Neuron (in vitro differentiated cells): ENCODE data around the gene NXNL1.
"Not testable (repeated sequence)": the region's sequence is repeated elsewhere in the genome, so short reads cannot be mapped to it uniquely, and the experiment has no call there.

Source experiments
- H2AFZ ChIP-seq: one replicate; pipeline ENCODE4 v1.6.1; 2013; ENCODE audit warnings: low read depth, mild to moderate bottlenecking, inconsistent platforms, low read length, moderate library complexity
- H3K27me3 ChIP-seq: one replicate; pipeline ENCODE4 v1.6.1; 2013; ENCODE audit warnings: low read length; ENCODE audit not compliant: insufficient read depth
- H3K36me3 ChIP-seq: one replicate; pipeline ENCODE4 v1.6.1; 2013; ENCODE audit warnings: low read length; ENCODE audit not compliant: insufficient read depth
- H3K4me1 ChIP-seq: one replicate; pipeline ENCODE4 v1.6.1; 2013; ENCODE audit warnings: low read length; ENCODE audit not compliant: insufficient read depth
- H3K4me3 ChIP-seq: 2 replicates; pipeline ENCODE4 v1.5.1; 2013; ENCODE audit warnings: mild to moderate bottlenecking, low read length, moderate library complexity
- H3K9me3 ChIP-seq: one replicate; pipeline ENCODE4 v1.6.1; 2013; ENCODE audit warnings: low read length

NXNL1 gene, protein sequence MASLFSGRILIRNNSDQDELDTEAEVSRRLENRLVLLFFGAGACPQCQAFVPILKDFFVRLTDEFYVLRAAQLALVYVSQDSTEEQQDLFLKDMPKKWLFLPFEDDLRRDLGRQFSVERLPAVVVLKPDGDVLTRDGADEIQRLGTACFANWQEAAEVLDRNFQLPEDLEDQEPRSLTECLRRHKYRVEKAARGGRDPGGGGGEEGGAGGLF

DNA sequence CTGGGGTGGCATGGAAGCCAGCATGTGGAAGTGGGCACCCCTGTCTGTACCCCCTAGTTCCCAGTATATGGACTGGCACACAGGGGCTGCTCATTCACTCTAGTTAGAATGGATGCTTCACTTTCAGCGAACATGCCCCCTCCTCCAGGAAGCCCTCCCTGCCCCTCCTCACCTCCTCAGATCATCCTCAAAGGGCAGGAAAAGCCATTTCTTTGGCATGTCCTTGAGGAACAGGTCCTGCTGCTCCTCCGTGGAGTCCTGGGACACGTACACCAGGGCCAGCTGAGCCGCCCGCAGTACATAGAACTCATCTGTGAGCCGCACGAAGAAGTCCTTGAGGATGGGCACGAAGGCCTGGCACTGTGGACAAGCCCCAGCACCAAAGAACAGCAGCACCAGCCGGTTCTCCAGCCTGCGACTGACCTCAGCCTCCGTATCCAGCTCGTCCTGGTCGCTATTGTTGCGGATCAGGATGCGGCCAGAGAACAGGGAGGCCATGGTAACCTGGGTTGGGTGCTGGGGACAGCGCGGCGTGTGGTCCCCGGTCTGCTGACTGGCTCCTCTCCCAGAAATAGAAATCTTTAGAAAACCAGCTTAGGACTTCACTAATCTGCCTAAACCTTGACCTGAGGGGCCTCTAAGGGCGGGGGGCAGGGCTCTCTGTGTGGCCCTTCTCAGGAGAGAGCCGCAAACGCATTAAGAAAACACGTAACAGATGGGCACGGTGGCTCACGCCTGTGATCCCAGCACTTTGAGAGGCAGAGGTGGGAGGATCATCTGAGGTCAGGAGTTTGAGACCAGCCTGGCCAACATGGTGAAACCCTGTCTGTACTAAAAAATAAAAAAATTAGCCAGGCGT, at the start of gene NXNL1:
Gene NXNL1, minus strand, starts transcription at position 555 of the 859 bp plus-strand sequence. Its CDS starts 57 bp downstream, at position 498.
- no peak within 1 kb of the TSS for H3K4me3 ChIP-seq
- peaks cover 20% of the 10 kb centered on the region for H3K27me3 ChIP-seq
- H3K36me3 ChIP-seq: no peaks in the 10 kb centered on the region
- H3K4me1 ChIP-seq: no peaks in the 10 kb centered on the region
- H2AFZ ChIP-seq: no peak within 1 kb of the TSS
- H3K9me3 ChIP-seq: no peaks in the 10 kb centered on the region

DNA sequence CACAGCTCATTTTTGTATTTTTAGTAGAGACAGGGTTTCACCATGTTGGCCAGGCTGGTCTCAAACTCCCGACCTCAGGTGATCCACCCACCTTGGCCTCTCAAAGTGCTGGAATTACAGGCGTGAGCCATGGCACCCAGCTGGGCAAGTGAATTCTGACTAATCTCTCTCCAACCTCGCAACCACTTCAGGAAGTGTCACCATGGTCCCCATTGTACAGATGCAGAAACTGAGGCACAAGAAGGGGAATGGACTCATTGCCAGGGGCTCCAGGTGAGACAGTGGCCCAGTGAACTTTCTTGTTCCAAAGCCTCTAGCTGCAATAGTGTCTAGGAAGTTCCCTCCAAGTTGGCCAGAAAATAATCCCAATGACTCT, 47.8 kb upstream of the NXNL1 start:
- H2AFZ ChIP-seq, H3K9me3 ChIP-seq, H3K4me3 ChIP-seq, H3K27me3 ChIP-seq, H3K36me3 ChIP-seq: not testable (repeated sequence)
- peaks cover 11% of the 10 kb centered on the region for H3K4me1 ChIP-seq

DNA sequence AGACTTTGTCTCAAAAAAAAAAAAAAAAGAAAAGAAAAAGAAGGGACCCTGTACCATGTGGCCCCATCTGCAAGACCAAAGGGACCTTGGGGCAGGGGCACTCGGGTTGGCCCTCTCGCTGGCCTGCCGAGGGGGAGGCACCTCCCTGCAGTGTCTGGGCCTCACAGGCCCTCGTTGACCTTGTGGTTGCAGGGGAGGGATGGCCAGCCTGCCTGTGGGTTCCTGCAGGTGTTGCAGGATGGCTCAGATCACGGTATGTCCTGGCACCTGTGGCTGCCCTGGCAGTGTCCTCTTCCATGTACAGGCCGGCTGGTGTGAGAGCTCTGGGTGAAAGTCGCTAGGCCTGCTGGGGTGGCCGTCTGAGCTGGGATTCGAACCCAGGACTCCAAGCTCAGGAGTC, 46.0 kb upstream of the NXNL1 start:
- H3K4me1 ChIP-seq: peaks cover 3% of the 10 kb centered on the region
- H3K9me3 ChIP-seq: peaks cover 1% of the 10 kb centered on the region
- no peaks in the 10 kb centered on the region for H3K36me3 ChIP-seq
- H3K4me3 ChIP-seq: no peak overlapping the region
- no peaks in the 10 kb centered on the region for H3K27me3 ChIP-seq
- no peak overlapping the region for H2AFZ ChIP-seq

DNA sequence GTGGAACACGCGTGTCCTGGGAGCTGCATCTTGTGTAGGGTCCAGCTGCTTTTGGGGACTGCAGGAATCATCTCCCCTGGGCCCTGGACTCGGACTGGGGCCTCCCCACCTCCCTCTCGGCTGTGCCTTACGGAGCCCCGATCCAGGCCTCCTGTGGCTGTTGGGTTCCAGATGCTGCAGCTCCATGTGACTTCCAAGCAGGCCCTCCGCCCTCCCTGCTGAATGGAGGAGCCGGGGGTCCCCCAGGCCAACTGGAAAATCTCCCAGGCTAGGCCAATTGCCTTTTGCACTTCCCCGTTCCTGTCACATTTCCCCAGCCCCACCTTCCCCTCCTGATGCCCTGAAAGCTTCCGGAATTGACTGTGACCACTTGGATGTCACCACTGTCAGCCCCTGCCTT, 44.5 kb upstream of the NXNL1 start:
- H3K27me3 ChIP-seq: no peaks in the 10 kb centered on the region
- H3K9me3 ChIP-seq: peaks cover under 1% of the 10 kb centered on the region
- H3K36me3 ChIP-seq: no peaks in the 10 kb centered on the region
- no peak overlapping the region for H2AFZ ChIP-seq
- H3K4me3 ChIP-seq: no peak overlapping the region
- H3K4me1 ChIP-seq: no peaks in the 10 kb centered on the region

DNA sequence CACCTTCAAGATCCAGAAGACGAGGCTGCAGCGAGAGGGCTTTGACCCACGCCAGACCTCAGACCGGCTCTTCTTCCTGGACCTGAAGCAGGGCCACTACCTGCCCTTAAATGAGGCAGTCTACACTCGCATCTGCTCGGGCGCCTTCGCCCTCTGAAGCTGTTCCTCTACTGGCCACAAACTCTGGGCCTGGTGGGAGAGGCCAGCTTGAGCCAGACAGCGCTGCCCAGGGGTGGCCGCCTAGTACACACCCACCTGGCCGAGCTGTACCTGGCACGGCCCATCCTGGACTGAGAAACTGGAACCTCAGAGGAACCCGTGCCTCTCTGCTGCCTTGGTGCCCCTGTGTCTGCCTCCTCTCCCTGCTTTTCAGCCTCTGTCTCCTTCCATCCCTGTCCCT, 43.7 kb upstream of the NXNL1 start:
- Histone ChIP-seq H3K4me3 (no peak overlapping the region), H2AFZ (no peak overlapping the region), H3K4me1 (peaks cover 3% of the 10 kb centered on the region), H3K27me3 (no peaks in the 10 kb centered on the region), H3K36me3 (no peaks in the 10 kb centered on the region), H3K9me3 (no peaks in the 10 kb centered on the region)

DNA sequence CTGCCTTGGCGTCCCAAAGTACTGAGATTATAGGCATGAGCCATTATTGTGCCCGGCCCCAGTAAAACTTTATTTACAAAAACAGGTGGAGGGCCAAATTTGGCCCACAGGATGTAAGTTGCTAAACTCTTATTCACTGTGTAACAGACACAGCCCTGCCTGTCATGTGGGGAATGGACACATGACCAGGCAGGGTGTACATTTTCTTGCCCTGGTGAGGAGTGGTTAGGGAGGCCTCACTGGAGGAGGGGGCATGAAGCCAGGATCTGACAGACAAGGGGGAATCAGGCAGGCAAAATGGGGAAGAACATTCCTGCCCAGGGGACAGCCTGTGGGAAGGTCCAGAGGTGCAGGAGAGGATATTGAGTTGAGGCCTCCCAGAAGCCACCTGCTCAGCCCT, 43.3 kb upstream of the NXNL1 start:
- Histone ChIP-seq H3K9me3 (no peaks in the 10 kb centered on the region), H2AFZ (no peak overlapping the region), H3K36me3 (no peaks in the 10 kb centered on the region), H3K4me1 (peaks cover 3% of the 10 kb centered on the region), H3K27me3 (no peaks in the 10 kb centered on the region), H3K4me3 (no peak overlapping the region)

DNA sequence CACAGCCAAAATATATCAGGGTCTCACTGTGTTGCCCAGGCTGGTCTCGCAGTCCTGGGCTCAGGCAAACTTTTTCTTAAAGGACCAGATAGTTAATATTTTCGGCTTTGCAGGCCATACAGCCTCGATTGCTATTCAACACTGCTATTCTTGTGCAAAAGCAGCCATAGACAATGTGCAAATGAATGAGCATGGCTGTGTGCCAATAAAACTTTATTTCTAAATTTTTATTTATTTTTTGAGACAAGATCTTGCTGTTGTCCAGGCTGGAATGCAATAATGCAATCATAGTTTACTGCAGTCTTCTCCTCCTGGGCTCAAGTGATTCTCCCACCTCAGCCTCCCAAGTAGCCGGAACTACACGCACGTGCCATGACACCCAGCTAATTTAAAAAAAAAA, 42.5 kb upstream of the NXNL1 start:
- Histone ChIP-seq H2AFZ (no peak overlapping the region), H3K27me3 (no peaks in the 10 kb centered on the region), H3K4me1 (peaks cover 5% of the 10 kb centered on the region), H3K4me3 (no peak overlapping the region), H3K9me3 (no peaks in the 10 kb centered on the region), H3K36me3 (no peaks in the 10 kb centered on the region)

DNA sequence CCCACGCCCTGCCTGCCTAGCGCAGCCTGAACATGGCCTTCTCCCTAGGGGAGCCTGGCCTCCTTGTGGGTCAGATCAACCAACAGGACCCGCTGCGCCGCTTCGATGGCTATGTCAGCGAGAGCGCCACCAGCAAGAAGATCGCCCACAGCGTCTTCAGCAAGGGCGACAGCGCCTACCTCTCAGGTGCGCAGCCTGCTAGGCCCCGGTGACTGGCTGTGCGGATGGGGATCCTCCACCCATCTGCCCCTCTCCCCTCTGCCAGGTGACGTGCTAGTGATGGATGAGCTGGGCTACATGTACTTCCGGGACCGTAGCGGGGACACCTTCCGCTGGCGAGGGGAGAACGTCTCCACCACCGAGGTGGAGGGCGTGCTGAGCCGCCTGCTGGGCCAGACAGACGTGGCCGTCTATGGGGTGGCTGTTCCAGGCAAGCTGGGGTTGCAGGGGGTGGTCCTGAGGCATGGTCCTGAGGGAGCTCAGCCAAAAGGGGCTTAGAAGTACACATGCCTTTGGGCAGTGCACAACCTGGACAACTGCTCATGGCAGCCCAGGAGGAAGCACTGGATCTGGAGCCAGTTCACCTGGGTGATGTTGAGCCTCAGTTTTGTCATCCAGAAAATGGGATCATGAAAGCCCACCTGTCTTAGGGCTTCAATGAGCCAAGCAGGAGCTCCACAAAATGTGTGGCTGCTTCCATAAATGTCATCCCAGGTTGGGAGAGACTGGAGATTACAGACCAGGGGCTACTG, 39.9 kb upstream of the NXNL1 start:
- H3K9me3 ChIP-seq: no peaks in the 10 kb centered on the region
- no peaks in the 10 kb centered on the region for H3K27me3 ChIP-seq

DNA sequence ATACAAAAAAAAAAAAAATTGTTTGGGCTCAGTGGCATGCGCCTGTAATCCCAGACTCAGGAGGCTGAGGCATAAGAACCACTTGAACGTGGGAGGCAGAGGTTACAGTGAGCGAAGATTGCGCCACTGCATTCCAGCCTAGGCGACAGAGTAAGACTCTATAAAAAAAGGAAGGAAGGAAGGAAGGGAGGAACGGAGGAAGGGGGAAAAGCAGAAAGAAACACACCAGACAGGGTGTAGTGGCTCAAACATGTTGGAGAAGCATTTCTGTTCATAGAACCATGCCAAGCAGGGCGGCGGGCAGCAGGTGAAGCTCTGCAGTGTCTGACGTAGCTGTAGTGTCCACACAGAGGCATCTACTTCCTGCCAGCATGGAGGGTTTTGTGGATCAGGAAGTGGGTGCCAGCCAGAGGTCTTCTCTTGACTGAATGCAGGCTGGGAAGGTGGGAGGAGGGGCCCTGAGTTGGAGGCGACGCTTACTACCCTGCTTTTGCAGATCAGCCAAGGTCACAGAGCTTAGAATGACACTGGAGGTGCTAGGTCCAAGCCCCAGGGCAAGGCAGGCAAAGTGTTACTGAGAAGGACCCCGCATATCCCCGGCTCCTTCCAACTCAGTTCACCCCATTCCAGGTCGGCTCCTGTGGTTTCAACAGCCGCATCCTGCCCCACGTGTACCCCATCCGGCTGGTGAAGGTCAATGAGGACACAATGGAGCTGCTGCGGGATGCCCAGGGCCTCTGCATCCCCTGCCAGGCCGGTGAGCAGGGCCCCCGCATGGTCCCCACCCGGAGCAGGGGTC, 39.1 kb upstream of the NXNL1 start:
- Histone ChIP-seq H3K4me3 (no peak overlapping the region), H3K4me1 (peaks cover 12% of the 10 kb centered on the region), H3K36me3 (no peaks in the 10 kb centered on the region), H3K27me3 (no peaks in the 10 kb centered on the region), H2AFZ (no peak overlapping the region), H3K9me3 (no peaks in the 10 kb centered on the region)

More for the DNA sequence above, 39.9 kb upstream of the NXNL1 start:
- Histone ChIP-seq H3K36me3 (no peaks in the 10 kb centered on the region), H2AFZ (no peak overlapping the region), H3K4me3 (no peak overlapping the region), H3K4me1 (peaks cover 12% of the 10 kb centered on the region)

DNA sequence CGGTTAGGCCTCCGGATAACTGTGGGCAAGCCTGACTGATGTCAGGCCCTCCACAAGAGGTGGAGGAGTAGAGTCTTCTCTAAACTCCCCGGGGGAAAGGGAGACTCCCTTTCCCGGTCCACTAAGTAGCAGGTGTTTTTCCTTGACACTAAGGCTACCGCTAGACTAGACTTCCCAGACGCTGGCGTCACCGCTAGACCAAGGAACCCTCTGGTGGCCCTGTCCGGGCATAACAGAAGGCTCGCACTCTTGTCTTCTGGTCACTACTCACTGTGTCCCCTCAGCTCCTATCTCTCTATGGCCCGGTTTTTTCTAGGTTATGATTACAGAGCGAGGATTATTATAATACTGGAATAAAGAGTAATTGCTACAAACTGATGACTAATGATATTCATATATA, 38.3 kb upstream of the NXNL1 start:
- not testable (repeated sequence) for H3K36me3 ChIP-seq, H3K4me3 ChIP-seq, H3K27me3 ChIP-seq, H2AFZ ChIP-seq, H3K9me3 ChIP-seq
- peaks cover 12% of the 10 kb centered on the region for H3K4me1 ChIP-seq

DNA sequence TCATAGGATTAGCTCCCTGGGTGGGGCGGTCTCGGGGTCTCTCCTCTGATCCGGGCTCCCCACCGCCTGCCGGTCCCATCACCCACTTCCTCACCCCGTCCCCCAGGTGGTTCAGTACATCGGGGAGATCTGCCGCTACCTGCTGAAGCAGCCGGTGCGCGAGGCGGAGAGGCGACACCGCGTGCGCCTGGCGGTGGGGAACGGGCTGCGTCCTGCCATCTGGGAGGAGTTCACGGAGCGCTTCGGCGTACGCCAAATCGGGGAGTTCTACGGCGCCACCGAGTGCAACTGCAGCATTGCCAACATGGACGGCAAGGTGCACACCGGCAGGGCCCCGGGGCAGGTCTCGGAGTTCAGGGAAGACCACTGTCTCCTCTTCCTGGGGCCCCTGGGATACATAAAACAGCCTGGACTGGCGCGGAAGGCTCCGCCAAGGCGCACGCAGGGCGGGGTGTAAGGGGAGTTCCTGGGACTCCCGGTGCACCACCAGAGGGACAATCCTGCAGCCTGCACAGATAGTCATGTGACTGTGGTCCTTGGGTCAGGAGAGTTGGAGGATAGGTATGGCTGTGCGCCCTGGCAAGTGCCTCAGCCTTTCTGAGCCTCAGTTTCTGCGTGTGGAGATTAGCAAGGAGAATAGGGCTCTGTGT, 36.5 kb upstream of the NXNL1 start:
- peaks cover 12% of the 10 kb centered on the region for H3K4me1 ChIP-seq
- H3K27me3 ChIP-seq: no peaks in the 10 kb centered on the region
- no peaks in the 10 kb centered on the region for H3K9me3 ChIP-seq
- no peaks in the 10 kb centered on the region for H3K36me3 ChIP-seq
- no peak overlapping the region for H2AFZ ChIP-seq
- H3K4me3 ChIP-seq: no peak overlapping the region

DNA sequence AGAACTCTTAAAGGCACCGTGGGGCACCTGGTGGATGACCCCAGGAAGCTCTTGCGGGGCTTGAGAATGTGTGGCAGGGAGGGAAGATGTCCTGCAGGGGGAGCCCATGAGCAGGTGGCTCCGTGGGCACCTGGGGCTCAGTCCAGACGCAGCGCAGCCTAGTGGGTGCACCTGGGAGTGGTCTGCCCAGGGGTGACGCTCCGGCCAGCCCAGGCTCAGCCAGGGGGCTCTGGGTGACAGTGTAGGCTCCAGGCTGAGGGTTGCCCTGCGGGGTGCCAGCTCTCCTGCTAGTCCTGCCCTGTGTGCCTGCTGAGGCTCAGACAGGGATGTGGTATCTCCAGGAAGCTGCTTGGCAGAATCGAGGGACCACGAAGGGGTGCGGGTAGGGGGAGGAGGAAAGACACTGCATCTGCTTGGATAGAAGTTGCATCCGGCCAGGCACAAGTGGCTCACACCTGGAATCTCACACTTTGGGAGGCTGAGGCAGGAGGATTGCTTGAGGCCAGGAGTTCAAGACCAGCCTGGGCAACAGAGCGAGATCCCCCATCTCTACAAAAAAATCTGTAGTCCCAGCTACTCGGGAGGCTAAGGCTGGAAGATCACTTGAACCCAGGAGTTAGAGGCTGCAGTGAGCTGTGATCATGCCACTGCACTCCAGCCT, 35.7 kb upstream of the NXNL1 start:
- peaks cover 12% of the 10 kb centered on the region for H3K4me1 ChIP-seq
- H3K36me3 ChIP-seq: no peaks in the 10 kb centered on the region
- H2AFZ ChIP-seq: no peak overlapping the region
- no peaks in the 10 kb centered on the region for H3K27me3 ChIP-seq
- no peak overlapping the region for H3K4me3 ChIP-seq
- H3K9me3 ChIP-seq: no peaks in the 10 kb centered on the region
